SU-DHL-6 (cell line): Measurements from ENCODE around the gene CSPG4.
A peak's percentile ranks its signal among the peaks of the same experiment; 100 is the strongest.

Experiments used
- CTCF ChIP-seq: fragments of 200-600 bp; sonication (generic); IDR thresholded peaks from one replicate; pipeline ENCODE4 v1.5.1; 2017; ENCODE audit warnings: antibody characterized with exemption, mild to moderate bottlenecking, low read length, moderate library complexity; ENCODE audit not compliant: insufficient read depth, poor library complexity, severe bottlenecking
- EZH2phosphoT487 ChIP-seq: fragments of 200-600 bp; sonication (generic), shearing (Covaris generic); conservative IDR thresholded peaks from 2 replicates; pipeline ENCODE4 v1.6.1; 2018; ENCODE audit warnings: mild to moderate bottlenecking, antibody characterized with exemption, low read length, moderate library complexity, mixed read lengths

- TF ChIP-seq CTCF (peak; percentile 49), EZH2phosphoT487 (no peak)
These were observed 15.4 kb upstream of the CSPG4 start for GRCh38 chr15:75727851-75728715.
